ENCODE measurements around the gene ZNF775.
A peak's percentile ranks its signal among the peaks of the same experiment; 100 is the strongest.
"Not testable (repeated sequence)": the region's sequence is repeated elsewhere in the genome, so short reads cannot be mapped to it uniquely, and the experiment has no call there.

Gene ZNF775

DNA sequence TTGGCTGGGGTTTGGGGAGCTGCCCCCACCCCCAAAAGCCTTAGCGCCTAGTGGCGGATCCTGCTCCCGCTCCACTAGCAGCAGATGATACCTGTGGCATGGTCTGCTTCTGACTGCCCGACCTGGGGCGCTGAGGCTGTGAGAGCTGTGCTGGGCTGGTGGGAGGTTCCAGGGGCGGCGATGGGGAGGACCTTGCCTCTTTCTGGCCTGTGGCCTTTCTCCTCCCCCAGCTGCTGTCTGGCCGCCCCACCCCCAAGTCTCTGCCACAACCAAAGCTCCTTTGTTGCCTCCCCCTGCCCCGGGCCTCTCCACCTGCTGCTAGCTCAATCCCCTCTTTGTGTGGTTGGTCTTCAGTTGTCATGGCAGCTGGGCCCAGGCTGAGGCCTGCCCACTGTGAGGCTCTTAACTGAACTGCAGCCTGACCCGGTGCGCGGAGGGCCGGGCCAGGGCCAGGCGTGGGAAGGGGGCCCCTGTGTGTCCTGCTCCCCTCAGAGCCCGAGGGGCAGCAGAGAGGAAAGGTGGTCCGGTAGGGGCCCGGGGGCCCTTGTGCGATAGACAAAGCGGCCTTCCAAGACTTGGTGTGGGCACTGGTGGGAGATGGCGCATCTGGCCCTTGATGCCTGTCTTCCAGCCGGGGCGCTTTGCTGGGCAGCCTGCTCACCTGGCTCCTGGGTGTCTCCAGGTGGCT lies 4.7 kb downstream of the ZNF775 start:
- peak; percentile 61 to 87 for DNase-seq

GRCh38 chr7:150384406-150385301 lies 5.5 kb downstream of the ZNF775 start:
- no peak for DNase-seq

DNA sequence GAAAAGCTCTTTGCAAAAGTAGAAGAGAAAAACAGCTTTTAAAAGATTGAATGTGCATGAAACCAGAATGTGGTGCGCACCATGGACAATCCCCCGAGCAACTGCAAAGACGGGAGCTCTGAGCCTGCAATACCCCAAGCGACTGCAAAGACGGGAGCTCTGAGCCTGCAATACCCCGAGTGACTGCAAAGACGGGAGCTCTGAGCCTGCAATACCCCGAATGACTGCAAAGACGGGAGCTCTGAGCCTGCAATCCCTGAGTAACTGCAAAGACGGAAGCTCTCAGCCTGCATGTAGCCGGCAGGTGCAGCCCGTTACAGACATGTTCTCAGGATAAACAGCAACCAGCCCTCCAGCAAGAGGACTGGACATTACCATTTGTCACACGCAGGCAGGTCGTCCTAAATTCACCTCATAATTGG lies 6.2 kb downstream of the ZNF775 start:
- DNase-seq = no peak

GRCh38 chr7:150385884-150386283 lies 6.8 kb downstream of the ZNF775 start:
- DNase-seq = not testable (repeated sequence)

GRCh38 chr7:150388306-150388705 lies 9.2 kb downstream of the ZNF775 start:
- DNase-seq = peak in 1 of 2 experiments; percentile 52

- DNase-seq = peak; percentile 88 to 91
Observed at GRCh38 chr7:150388709-150389531, 9.8 kb downstream of the ZNF775 start.

- DNase-seq = no peak
Observed at GRCh38 chr7:150389532-150389816, 10.3 kb downstream of the ZNF775 start.

GRCh38 chr7:150390205-150390604 lies 11.1 kb downstream of the ZNF775 start:
- DNase-seq = no peak

DNA sequence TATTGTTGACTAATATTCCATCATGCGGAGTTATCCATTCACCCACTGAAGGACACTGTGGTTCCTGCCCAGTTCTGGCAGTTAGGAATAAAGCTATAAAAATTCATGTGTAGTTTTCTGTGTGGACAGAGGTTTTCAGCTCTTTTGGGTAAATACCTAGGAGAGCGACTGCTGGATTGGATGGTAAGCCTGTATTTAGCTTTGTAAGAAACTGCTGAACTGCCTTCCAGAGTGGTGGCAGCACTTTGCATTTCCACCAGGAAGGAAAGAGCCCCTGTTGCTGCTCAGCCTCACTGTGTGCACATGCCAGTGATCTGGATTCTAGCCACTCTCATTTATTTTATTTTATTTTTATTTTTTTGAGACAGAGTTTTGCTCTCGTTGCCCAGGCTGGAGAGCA lies 14.2 kb downstream of the ZNF775 start:
- DNase-seq = no peak

GRCh38 chr7:150396426-150396825 lies 17.3 kb downstream of the ZNF775 start:
- no peak for DNase-seq

- no peak for DNase-seq
Observed at GRCh38 chr7:150396851-150397260, 17.7 kb downstream of the ZNF775 start.

DNA sequence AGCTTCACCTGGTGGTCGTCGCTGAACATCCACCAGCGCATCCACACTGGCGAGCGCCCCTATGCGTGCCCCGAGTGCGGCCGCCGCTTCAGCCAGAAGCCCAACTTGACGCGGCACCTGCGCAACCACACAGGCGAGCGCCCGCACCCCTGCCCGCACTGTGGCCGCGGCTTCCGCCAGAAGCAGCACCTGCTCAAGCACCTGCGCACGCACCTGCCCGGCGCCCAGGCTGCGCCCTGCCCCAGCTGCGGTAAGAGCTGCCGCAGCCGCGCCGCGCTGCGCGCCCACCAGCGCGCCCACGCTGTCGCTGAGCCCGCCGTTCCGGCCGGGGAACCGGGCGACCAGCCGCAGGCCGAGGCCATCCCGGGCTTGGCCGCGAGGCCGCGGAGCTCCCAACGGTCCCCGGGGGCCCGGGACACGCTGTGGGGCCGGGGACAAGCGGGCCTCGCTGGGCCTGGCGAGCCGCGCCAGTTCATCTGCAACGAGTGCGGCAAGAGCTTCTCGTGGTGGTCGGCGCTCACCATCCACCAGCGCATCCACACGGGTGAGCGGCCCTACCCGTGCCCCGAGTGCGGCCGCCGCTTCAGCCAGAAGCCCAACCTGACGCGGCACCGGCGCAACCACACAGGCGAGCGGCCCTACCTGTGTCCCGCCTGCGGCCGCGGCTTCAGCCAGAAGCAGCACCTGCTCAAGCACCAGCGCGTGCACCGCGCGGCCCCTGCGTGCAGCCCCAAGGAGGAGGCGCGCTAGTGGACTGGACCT lies 18.4 kb downstream of the ZNF775 start:
- DNase-seq = no peak

- DNase-seq = no peak
Observed at GRCh38 chr7:150398108-150398964, 19.2 kb downstream of the ZNF775 start.

GRCh38 chr7:150398965-150399320 lies 19.8 kb downstream of the ZNF775 start:
- DNase-seq = no peak

DNA sequence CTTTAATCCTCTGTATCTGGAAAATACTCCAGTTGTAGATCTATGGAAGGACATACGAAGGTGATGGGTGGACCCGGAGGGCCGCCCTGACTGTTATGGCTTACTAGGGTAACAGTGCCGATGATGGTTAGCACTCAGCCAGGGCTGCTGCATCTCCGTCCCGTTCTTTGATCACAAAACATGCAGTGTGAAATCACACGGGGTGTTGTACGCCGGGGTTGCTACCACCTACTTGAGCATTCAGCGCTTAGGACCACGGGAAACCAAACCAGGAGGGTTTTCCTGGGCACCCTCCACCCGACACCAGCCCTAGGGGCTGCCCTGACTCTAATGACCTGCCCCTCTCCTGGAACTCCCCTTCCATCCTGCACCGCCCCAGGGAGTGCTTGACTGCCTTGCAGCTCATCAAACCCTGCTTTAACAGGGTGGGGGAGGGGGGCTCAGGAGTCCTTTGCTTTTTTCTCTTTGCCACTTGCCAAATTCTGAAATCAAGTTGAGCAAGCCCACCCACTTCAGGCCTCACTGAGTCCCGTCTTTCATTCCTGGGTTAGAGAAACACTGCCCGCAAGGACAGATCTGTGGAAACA lies 20.4 kb downstream of the ZNF775 start:
- no peak for DNase-seq

- no peak for DNase-seq
Observed at GRCh38 chr7:150400008-150400787, 21.1 kb downstream of the ZNF775 start.

DNA sequence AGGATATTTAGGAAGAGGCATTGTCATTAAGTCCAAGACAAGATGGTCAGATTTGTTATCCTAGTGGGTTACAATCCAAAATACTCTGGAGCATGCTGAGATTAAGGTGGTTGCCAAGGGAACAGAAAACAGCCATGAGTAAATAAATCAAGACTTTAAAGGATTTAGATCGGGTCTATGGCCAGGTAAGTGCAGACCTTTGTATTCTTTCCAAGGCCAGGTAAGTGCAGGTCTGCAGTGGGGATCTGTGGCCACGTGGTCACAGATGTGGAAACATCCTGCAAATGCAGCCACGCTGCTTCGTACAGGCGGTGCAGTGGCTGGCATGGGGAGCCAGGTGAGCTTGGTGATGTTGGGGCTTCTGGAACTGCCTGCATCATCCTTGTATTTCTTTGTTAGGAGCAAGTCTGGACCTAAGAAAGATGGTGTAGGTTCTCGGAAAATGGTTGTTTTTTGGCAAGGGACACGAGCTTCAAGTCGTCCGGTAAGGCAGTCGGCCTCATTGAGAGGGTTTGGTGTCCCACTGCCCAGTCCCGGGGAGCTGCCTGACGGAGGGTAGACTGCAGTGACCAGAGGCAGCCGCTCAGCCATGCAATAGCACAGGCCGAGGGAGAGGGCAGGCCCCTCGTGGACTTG lies 21.8 kb downstream of the ZNF775 start:
- DNase-seq = no peak

DNA sequence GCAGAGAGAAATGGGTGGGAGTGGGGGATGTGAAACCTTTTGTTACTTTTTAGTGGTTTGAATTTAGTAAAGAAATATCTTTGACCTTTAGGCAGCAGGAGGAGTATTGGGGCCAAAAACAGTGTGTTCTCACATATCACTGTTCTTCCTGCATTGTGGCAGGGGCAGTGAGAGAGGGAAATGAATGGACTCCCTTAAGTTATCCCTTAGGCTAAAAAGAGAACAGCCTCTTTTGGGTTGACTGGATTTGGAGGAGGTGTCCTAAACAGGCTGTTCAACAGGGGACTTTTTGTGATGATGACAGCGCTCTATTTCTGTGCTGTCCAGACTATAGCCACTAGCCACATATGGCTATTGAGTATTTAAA lies 22.3 kb downstream of the ZNF775 start:
- no peak for DNase-seq

- no peak for DNase-seq
Observed at GRCh38 chr7:150401861-150402631, 22.9 kb downstream of the ZNF775 start.

Data from NCI-H524 (cell line).